Measurements from ENCODE around the gene RGCC. TPM values are rescaled to one million over a fixed set of nuclear protein-coding genes. Genes with fewer than 3 reads are reported as not detected.

RGCC gene
- total and polyA plus RNA-seq, 2 donors (not counting 3 experiments of a cell fraction or from before 2014, with no cell fraction given) = 112 to 138 TPM

DNA sequence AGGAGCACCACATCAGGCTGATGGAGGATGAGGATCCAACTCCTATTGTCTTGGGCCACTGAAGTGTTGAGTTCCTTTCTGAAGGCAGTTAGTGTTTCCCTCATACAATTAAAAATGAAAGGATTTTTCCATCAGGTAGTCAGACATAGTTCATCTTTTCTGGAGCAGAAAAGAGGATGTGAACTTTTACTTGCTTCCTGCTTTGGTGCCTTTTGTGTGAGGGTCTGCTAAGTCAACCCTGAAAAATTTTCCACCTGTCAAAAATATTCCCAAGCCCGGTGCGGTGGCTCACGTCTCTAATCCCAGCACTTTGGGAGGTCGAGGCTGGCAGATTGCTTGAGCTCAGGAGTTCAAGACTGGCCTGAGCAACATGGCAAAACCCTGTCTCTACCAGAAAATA lies 43.9 kb downstream of the RGCC start:
- ChIA-PET CTCF (interaction anchor here (1.0 kb wide), 1 partner anchor 152 kb away, joined by 3 read pairs; no protein-coding TSS in a partner anchor), POLR2A (no interaction called here)
- no peaks in the 10 kb centered on the region for H3K36me3 ChIP-seq (ENCODE audit: control insufficient read depth in 2 of 2, extremely low read depth in 1 of 2, insufficient read depth in 2 of 2, low read length in 2 of 2)
- FAIRE-seq = no peak
- H3K9ac ChIP-seq (replicated peaks; ENCODE audit: extremely low read depth, insufficient read depth, low read length) = no peak overlapping the region
- no peak for DNase-seq (ENCODE audit: low read depth, low spot score)
- H3K9me3 ChIP-seq (replicated peaks; ENCODE audit: control insufficient read depth, insufficient read depth, low read length) = no peaks in the 10 kb centered on the region
- no peak overlapping the region for H2AFZ ChIP-seq (ENCODE audit: low read depth, low read length)
- TF ChIP-seq, protein P1, sequence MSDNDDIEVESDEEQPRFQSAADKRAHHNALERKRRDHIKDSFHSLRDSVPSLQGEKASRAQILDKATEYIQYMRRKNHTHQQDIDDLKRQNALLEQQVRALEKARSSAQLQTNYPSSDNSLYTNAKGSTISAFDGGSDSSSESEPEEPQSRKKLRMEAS (IDR thresholded peaks at IDR 0.05; ENCODE audit: insufficient read depth, insufficient read length) = no peak
- TF ChIP-seq EZH2 (IDR thresholded peaks at IDR 0.05; ENCODE audit: borderline replicate concordance, low read depth, low read length, severe bottlenecking) (no peak), GATA2 (IDR thresholded peaks at IDR 0.05; ENCODE audit: insufficient read depth, insufficient read length, low read depth, low read length) (no peak), POLR2A (IDR thresholded peaks at IDR 0.05; ENCODE audit: low read depth, low read length) (no peak), POLR2AphosphoS5 (IDR thresholded peaks at IDR 0.05; ENCODE audit: insufficient read depth, low read depth, low read length) (no peak), MYC (IDR thresholded peaks at IDR 0.05; ENCODE audit: low read depth, low read length) (no peak), JUN (IDR thresholded peaks at IDR 0.05; ENCODE audit: borderline replicate concordance, insufficient read depth, insufficient read length, low read depth) (no peak), FOS (IDR thresholded peaks at IDR 0.05; ENCODE audit: borderline replicate concordance, insufficient read depth, low read length) (no peak)
- TF ChIP-seq, protein P2, sequence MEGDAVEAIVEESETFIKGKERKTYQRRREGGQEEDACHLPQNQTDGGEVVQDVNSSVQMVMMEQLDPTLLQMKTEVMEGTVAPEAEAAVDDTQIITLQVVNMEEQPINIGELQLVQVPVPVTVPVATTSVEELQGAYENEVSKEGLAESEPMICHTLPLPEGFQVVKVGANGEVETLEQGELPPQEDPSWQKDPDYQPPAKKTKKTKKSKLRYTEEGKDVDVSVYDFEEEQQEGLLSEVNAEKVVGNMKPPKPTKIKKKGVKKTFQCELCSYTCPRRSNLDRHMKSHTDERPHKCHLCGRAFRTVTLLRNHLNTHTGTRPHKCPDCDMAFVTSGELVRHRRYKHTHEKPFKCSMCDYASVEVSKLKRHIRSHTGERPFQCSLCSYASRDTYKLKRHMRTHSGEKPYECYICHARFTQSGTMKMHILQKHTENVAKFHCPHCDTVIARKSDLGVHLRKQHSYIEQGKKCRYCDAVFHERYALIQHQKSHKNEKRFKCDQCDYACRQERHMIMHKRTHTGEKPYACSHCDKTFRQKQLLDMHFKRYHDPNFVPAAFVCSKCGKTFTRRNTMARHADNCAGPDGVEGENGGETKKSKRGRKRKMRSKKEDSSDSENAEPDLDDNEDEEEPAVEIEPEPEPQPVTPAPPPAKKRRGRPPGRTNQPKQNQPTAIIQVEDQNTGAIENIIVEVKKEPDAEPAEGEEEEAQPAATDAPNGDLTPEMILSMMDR (IDR thresholded peaks at IDR 0.05; ENCODE audit: extremely low read depth in 1 of 2, insufficient read depth in 1 of 2, low read depth in 1 of 2, low read length in 2 of 2) = no peak
- intact Hi-C loops (cut with micrococcal nuclease) = no loop called here
- H3K4me1 ChIP-seq (ENCODE audit: control insufficient read depth, extremely low read depth, insufficient read depth, low read length) = no peaks in the 10 kb centered on the region
- H4K20me1 ChIP-seq (replicated peaks; ENCODE audit: control insufficient read depth, extremely low read depth, insufficient read depth, low read length) = no peaks in the 10 kb centered on the region
- BruUV-seq (replicated peaks) = no TSS peak
- dilution Hi-C loops (cut with MboI; ENCODE audit: extremely low pct_ligation_motif_present, low sequenced_read_pairs) = no loop called here
- H3K4me3 ChIP-seq (replicated peaks in 1 of 3; ENCODE audit: insufficient read depth in 1 of 3, low read depth in 1 of 3, low read length in 3 of 3) = no peak overlapping the region
- H3K4me2 ChIP-seq (ENCODE audit: insufficient read depth, low read length) = no peak overlapping the region
- peaks cover 7 to 11% of the 10 kb centered on the region in 2 experiments for H3K27me3 ChIP-seq (ENCODE audit: control insufficient read depth in 2 of 2, insufficient read depth in 2 of 2, low read length in 2 of 2)
- no peak overlapping the region for H3K27ac ChIP-seq (ENCODE audit: insufficient read depth, low read depth, low read length)
- H3K9me1 ChIP-seq (replicated peaks; ENCODE audit: control insufficient read depth, extremely low read depth, insufficient read depth, low read length) = no peaks in the 10 kb centered on the region
- H3K79me2 ChIP-seq (ENCODE audit: control insufficient read depth, insufficient read depth, low read length) = no peaks in the 10 kb centered on the region
